ENCODE results near the gene STIM2.
A peak's percentile ranks its signal among the peaks of the same experiment; 100 is the strongest.

Gene STIM2

DNA sequence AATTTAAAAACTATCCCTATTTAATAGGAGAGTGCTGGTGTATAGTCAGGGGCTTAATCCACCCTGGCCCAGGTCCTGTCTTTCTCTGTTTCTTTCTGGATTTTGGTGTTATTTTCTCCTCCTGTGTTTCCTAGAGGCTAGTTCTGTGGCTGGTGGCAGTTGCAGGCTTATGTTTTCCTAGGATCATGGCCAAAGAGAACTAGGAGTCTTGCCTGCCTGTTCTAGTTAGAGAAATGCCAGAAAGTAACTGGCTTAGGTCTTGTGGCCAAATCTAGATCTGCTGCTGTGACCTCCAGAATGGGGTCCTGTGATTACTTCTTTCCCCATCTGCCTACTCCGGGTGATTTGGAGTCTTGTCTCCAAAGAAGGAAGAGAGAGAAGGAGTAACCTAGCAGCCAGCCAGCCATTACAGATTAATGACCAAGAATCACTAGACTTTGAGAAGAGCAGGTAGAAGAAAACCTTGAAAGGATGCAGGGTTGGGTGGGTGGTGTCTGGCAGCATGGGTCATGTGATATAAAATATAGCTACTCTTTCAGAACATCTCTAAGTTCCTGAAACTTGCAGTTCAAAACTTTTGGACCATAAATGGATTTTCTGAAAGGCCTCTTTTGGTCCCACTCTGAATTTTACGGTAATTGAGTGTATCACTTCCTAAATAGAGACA, 117.9 kb downstream of the STIM2 start:
- in situ Hi-C loops (cut with HindIII; ENCODE audit: low sequenced_read_pairs), result loop anchor here (25.0 kb wide), 1 partner anchor 516 kb away; no protein-coding TSS in a partner anchor
- TF ChIP-seq, protein P1, sequence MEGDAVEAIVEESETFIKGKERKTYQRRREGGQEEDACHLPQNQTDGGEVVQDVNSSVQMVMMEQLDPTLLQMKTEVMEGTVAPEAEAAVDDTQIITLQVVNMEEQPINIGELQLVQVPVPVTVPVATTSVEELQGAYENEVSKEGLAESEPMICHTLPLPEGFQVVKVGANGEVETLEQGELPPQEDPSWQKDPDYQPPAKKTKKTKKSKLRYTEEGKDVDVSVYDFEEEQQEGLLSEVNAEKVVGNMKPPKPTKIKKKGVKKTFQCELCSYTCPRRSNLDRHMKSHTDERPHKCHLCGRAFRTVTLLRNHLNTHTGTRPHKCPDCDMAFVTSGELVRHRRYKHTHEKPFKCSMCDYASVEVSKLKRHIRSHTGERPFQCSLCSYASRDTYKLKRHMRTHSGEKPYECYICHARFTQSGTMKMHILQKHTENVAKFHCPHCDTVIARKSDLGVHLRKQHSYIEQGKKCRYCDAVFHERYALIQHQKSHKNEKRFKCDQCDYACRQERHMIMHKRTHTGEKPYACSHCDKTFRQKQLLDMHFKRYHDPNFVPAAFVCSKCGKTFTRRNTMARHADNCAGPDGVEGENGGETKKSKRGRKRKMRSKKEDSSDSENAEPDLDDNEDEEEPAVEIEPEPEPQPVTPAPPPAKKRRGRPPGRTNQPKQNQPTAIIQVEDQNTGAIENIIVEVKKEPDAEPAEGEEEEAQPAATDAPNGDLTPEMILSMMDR (IDR thresholded peaks at IDR 0.05; ENCODE audit: low read depth, low read length), result no peak
- no peak overlapping the region for H3K4me3 ChIP-seq (ENCODE audit: low read depth, low read length)
- DNase-seq (ENCODE audit: low read depth, low spot score), result no peak

DNA sequence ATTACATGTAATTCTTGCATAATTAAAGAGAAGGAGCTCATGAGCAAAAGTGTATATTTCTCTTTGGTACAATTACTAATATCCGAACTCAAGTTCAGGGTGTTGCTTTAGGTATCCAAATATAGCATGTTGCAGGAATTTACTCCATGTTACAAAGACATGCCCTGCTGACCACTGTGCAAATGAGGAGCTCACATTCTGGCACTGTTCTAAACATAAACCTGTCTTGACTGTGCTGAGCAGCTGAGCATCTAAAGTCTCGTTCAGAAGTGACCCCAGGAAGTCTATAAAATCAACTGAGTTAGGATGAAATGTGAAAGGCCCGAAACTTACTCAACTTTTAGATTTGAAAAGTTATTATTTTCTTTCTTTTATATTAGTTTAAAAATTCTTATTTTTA, 124.3 kb downstream of the STIM2 start:
- in situ Hi-C loops (cut with HindIII; ENCODE audit: low sequenced_read_pairs), result loop anchor here (25.0 kb wide), 1 partner anchor 523 kb away; no protein-coding TSS in a partner anchor
- H3K4me3 ChIP-seq (ENCODE audit: low read depth, low read length), result no peak overlapping the region
- TF ChIP-seq, protein P1 (IDR thresholded peaks at IDR 0.05; ENCODE audit: low read depth, low read length), result no peak
- DNase-seq (ENCODE audit: low read depth, low spot score), result no peak

DNA sequence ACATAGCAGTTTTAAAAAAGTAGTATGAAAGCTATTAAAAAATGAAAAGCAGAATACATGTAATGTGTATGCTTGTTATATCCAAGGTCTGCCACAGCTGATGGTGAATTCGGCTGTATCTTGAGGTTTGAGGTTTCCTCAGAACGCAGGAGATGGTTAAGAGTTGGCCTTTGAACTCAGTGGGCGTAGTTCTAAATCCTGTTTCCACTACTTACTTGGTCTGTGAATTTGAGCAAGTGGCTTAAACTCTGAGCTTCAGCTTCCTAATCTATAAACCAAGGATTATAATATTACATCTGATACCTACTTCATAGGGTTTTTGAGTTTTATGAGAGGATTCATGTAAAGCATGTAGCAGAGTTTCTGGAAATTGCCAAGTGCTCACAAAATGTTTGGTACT, 125.2 kb downstream of the STIM2 start:
- in situ Hi-C loops (cut with HindIII; ENCODE audit: low sequenced_read_pairs), result loop anchor here (25.0 kb wide), 1 partner anchor 524 kb away; no protein-coding TSS in a partner anchor
- TF ChIP-seq, protein P1 (IDR thresholded peaks at IDR 0.05; ENCODE audit: low read depth, low read length), result no peak
- no peak for DNase-seq (ENCODE audit: low read depth, low spot score)
- no peak overlapping the region for H3K4me3 ChIP-seq (ENCODE audit: low read depth, low read length)

DNA sequence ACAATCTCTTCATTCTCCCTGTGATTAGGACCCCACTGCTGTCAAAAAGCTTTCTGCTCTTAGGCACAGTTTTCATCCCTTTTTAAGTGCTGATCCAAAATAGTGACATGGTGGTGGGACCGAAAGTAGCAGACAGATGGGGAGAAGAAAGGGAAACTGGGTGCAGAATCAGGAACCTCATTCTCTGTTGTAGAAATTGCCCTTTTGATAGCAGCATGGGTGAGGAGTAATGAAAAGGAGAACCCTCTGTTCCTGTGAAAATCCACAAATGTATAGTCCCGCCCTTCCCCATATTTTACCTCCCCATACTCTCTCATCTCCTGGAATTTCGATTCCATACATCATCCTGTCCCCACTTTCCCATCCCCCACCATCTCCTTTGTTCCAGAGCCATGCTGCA, 126.5 kb downstream of the STIM2 start:
- TF ChIP-seq, protein P1 (IDR thresholded peaks at IDR 0.05; ENCODE audit: low read depth, low read length), result no peak
- no peak overlapping the region for H3K4me3 ChIP-seq (ENCODE audit: low read depth, low read length)
- DNase-seq (ENCODE audit: low read depth, low spot score), result no peak
- in situ Hi-C loops (cut with HindIII; ENCODE audit: low sequenced_read_pairs), result loop anchor here (25.0 kb wide), 1 partner anchor 525 kb away; no protein-coding TSS in a partner anchor

DNA sequence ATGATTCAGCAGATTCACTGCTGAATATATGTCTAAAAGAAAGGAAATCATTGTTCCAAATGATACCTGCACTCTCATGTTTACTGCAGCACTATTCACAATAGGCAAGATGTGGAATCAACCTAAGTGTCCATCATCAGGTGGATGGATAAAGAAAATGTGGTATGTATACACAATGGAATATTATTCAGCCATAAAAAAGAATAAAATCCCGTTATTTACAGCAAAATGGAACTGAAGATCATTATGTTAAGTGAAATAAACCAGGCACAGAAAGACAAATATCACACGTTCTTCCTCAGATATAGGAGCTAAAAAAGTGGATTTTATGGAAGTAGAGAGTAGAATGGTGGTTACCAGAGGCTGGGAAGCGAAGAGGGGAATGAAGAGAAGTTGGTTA, 130.4 kb downstream of the STIM2 start:
- no peak for DNase-seq (ENCODE audit: low read depth, low spot score)
- no peak overlapping the region for H3K4me3 ChIP-seq (ENCODE audit: low read depth, low read length)
- TF ChIP-seq, protein P1 (IDR thresholded peaks at IDR 0.05; ENCODE audit: low read depth, low read length), result no peak
- in situ Hi-C loops (cut with HindIII; ENCODE audit: low sequenced_read_pairs), result loop anchor here (25.0 kb wide), 1 partner anchor 529 kb away; no protein-coding TSS in a partner anchor

DNA sequence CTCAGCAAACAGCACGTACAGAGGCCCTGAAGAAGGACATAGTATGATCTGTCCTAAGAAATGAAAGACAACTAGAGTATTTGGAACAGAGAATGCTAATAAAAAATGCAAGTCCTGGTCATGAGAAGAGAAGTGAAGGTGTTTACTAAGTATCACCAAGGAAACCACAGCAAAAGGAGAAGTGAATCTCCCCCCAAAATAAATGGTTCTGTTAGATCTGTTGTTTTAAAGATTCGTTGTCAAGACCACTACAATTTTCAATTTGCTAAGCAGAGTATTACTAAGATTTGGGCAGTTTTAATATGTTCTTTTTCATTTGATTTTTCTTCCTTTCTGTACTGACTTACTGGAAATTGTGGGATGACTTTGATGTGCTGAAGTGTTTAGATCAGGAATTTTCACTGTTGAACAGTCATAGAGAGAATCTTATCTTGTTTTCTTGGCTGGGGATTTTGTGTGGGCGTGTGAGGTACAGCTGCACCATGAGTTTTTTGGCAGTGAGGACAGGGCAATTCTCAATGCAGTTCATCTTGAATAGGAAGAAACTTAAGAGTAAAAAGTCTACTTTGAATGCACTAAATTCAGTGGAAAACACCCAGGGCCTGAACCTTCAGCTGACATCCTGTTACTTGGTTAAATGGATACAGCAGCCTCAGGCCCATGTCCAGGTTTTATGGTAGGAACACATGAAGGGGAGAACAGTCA, 132.2 kb downstream of the STIM2 start:
- H3K4me3 ChIP-seq (ENCODE audit: low read depth, low read length), result no peak overlapping the region
- TF ChIP-seq, protein P1 (IDR thresholded peaks at IDR 0.05; ENCODE audit: low read depth, low read length), result no peak
- DNase-seq (ENCODE audit: low read depth, low spot score), result peak; percentile 71
- in situ Hi-C loops (cut with HindIII; ENCODE audit: low sequenced_read_pairs), result loop anchor here (25.0 kb wide), 1 partner anchor 531 kb away; no protein-coding TSS in a partner anchor
